Lower leg skin (tissue), 3 donors: Measurements from ENCODE around the gene LCLAT1.

ENCODE experiments used
- CTCF ChIP-seq, 3 donors: fragments of 450-650 bp; IDR thresholded peaks; one replicate each; pipeline ENCODE4 v1.5.1; 2016; ENCODE audit warnings: antibody characterized with exemption in 3 of 3, mild to moderate bottlenecking in 3 of 3, moderate library complexity in 2 of 3
- POLR2A ChIP-seq, 2 donors: fragments of 450-650 bp; IDR thresholded peaks; one replicate each; pipeline ENCODE4 v1.6.1; 2016 to 2017; ENCODE audit warnings: antibody characterized with exemption in 2 of 2, mild to moderate bottlenecking in 1 of 2, moderate library complexity in 1 of 2

DNA sequence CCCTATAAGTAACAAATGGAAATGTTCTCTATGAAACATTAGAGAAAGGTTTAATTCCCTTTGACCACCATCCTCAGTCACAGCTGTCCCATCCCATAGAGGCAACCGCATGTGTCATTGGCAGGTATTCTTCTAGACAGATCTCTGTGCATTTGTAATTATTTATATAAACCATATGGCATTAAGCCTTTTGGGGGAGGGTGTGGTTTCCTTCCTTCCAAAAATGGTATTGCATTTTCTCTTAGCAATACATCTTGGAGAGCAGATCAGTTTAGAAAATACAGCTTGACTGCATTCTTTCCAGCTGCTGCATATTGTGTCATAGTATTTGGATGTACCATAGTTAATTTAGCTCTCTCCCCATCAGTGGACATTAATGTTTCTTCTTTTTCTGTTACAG lies 57.7 kb downstream of the LCLAT1 start:
- no peak for TF ChIP-seq CTCF (IDR thresholded peaks at IDR 0.05)
- no peak for TF ChIP-seq POLR2A (IDR thresholded peaks at IDR 0.05)
